Hepatocyte (in vitro differentiated cells): ENCODE results near the gene CACFD1. TPM values are rescaled to one million over a fixed set of nuclear protein-coding genes. Genes with fewer than 3 reads are reported as not detected.
"Not testable (repeated sequence)": the region's sequence is repeated elsewhere in the genome, so short reads cannot be mapped to it uniquely, and the experiment has no call there.

Experiments used
- DNase-seq: peaks from one replicate; pipeline ENCODE4 v3.0.0-alpha.2; 2016; ENCODE audit warnings: low spot score
- H2AFZ ChIP-seq: fragments of 200-600 bp; sonication (generic); 2 replicates; pipeline ENCODE4 v1.6.0; 2016; ENCODE audit warnings: antibody characterized with exemption, mild to moderate bottlenecking
- H3K27ac ChIP-seq: fragments of 200-600 bp; sonication (generic); 2 replicates; pipeline ENCODE4 v1.5.1; 2016; ENCODE audit warnings: mild to moderate bottlenecking
- H3K27me3 ChIP-seq: fragments of 200-600 bp; sonication (generic); 2 replicates; pipeline ENCODE4 v1.6.1; 2016
- H3K36me3 ChIP-seq: fragments of 200-600 bp; sonication (generic); replicated peaks from 2 replicates; pipeline ENCODE4 v1.5.1; 2016; ENCODE audit warnings: low read depth; ENCODE audit not compliant: insufficient read depth
- H3K4me1 ChIP-seq: fragments of 200-600 bp; sonication (generic); 2 replicates; pipeline ENCODE4 v1.5.1; 2016; ENCODE audit warnings: mild to moderate bottlenecking, moderate library complexity; ENCODE audit not compliant: insufficient read depth
- H3K4me2 ChIP-seq: fragments of 200-600 bp; sonication (generic); 2 replicates; pipeline ENCODE4 v1.6.0; 2016
- H3K4me3 ChIP-seq: fragments of 200-600 bp; sonication (generic); 2 replicates; pipeline ENCODE4 v1.5.1; 2016; ENCODE audit warnings: mild to moderate bottlenecking
- H3K79me2 ChIP-seq: fragments of 200-600 bp; sonication (generic); 2 replicates; pipeline ENCODE4 v1.6.0; 2017; ENCODE audit warnings: mild to moderate bottlenecking
- H3K9me2 ChIP-seq: fragments of 200-600 bp; sonication (generic); replicated peaks from 2 replicates; pipeline ENCODE4 v1.6.0; 2017; ENCODE audit warnings: mild to moderate bottlenecking; ENCODE audit not compliant: insufficient read depth
- H3K9me3 ChIP-seq: fragments of 200-600 bp; sonication (generic); 2 replicates; pipeline ENCODE4 v1.5.1; 2016; ENCODE audit warnings: low read depth, mild to moderate bottlenecking
- H4K20me1 ChIP-seq: fragments of 200-600 bp; sonication (generic); 2 replicates; pipeline ENCODE4 v1.6.0; 2016; ENCODE audit warnings: mild to moderate bottlenecking; ENCODE audit not compliant: insufficient read depth, poor library complexity, severe bottlenecking
- EZH2 ChIP-seq: fragments of 200-600 bp; sonication (generic); IDR thresholded peaks from 2 replicates; pipeline ENCODE4 v1.6.1; 2016; ENCODE audit warnings: antibody characterized with exemption, mild to moderate bottlenecking, borderline replicate concordance
- EZH2phosphoT487 ChIP-seq: fragments of 200-600 bp; sonication (generic); IDR thresholded peaks from one replicate; pipeline ENCODE4 v1.6.1; 2018; ENCODE audit warnings: antibody characterized with exemption, mild to moderate bottlenecking, low read depth, moderate library complexity; ENCODE audit not compliant: unreplicated experiment, severe bottlenecking
- WGBS: methylation state at CpG from one replicate; pipeline ENCODE4 v1.1.6; 2016; ENCODE audit warnings: low lambda C conversion rate; ENCODE audit errors: missing lambda C conversion rate; 5-methylcytosine and 5-hydroxymethylcytosine counted together
- polyA plus RNA-seq: library from polyadenylated mRNA; unstranded; fragments of >200 nt; fragmentation: Nextera tagmentation; extraction: Ambion mirVana; gene quantifications from 2 replicates; pipeline ENCODE4 v1.2.1, GENCODE V29; 2016
- total RNA-seq: library from RNA; depleted of rRNA; stranded (reverse); fragments of >200 nt; gene quantifications from 2 replicates; pipeline ENCODE4 v1.2.3, GENCODE V29; 2014
- TF ChIP-seq, protein P1 (sequence below): fragments of 200-600 bp; sonication (generic); IDR thresholded peaks from 2 replicates; pipeline ENCODE4 v1.5.1; 2016; ENCODE audit warnings: antibody characterized with exemption, mild to moderate bottlenecking; ENCODE audit not compliant: poor library complexity

The CACFD1 gene
- total and polyA plus RNA-seq, 2 experiments from 2014 or later, result 31.5 to 49.2 TPM

- Histone ChIP-seq H3K9me3 (no peaks in the 10 kb centered on the region), H3K9me2 (no peaks in the 10 kb centered on the region), H4K20me1 (no peaks in the 10 kb centered on the region), H3K4me2 (no peak overlapping the region), H3K27ac (no peak overlapping the region), H3K79me2 (no peaks in the 10 kb centered on the region), H2AFZ (no peak overlapping the region), H3K4me3 (no peak overlapping the region), H3K27me3 (no peaks in the 10 kb centered on the region), H3K4me1 (no peaks in the 10 kb centered on the region), H3K36me3 (no peaks in the 10 kb centered on the region)
- no peak for DNase-seq
- TF ChIP-seq, protein P1, sequence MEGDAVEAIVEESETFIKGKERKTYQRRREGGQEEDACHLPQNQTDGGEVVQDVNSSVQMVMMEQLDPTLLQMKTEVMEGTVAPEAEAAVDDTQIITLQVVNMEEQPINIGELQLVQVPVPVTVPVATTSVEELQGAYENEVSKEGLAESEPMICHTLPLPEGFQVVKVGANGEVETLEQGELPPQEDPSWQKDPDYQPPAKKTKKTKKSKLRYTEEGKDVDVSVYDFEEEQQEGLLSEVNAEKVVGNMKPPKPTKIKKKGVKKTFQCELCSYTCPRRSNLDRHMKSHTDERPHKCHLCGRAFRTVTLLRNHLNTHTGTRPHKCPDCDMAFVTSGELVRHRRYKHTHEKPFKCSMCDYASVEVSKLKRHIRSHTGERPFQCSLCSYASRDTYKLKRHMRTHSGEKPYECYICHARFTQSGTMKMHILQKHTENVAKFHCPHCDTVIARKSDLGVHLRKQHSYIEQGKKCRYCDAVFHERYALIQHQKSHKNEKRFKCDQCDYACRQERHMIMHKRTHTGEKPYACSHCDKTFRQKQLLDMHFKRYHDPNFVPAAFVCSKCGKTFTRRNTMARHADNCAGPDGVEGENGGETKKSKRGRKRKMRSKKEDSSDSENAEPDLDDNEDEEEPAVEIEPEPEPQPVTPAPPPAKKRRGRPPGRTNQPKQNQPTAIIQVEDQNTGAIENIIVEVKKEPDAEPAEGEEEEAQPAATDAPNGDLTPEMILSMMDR, result no peak
- no peak for TF ChIP-seq EZH2
- no peak for TF ChIP-seq EZH2phosphoT487
- 87% methylated on average over 13 of the region's 13 CpGs for WGBS
Observed at GRCh38 chr9:133448487-133448972, 11.2 kb upstream of the CACFD1 start.

DNA sequence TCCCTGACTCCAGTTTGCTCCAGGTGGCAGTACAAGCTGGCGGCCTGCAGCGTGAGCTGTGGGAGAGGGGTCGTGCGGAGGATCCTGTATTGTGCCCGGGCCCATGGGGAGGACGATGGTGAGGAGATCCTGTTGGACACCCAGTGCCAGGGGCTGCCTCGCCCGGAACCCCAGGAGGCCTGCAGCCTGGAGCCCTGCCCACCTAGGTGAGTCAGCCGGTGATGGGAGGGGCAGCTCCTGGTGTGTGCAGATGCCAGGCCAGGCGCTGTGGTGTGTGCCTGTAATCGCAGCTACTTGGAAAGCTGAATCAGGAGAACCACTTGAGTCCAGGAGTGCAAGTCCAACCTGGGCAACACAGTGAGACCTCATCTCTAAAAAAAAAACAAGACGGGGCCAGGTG is 10.0 kb upstream of the CACFD1 start:
- no peak overlapping the region for H3K4me2 ChIP-seq
- no peaks in the 10 kb centered on the region for H3K27me3 ChIP-seq
- TF ChIP-seq, protein P1, result no peak
- H3K79me2 ChIP-seq, result no peaks in the 10 kb centered on the region
- 96% methylated on average over 12 of the region's 12 CpGs for WGBS
- H3K4me1 ChIP-seq, result no peaks in the 10 kb centered on the region
- H3K9me2 ChIP-seq, result no peaks in the 10 kb centered on the region
- no peak overlapping the region for H3K4me3 ChIP-seq
- H4K20me1 ChIP-seq, result no peaks in the 10 kb centered on the region
- no peaks in the 10 kb centered on the region for H3K9me3 ChIP-seq
- DNase-seq, result peak; percentile 44
- no peak overlapping the region for H3K27ac ChIP-seq
- no peaks in the 10 kb centered on the region for H3K36me3 ChIP-seq
- H2AFZ ChIP-seq, result no peak overlapping the region

DNA sequence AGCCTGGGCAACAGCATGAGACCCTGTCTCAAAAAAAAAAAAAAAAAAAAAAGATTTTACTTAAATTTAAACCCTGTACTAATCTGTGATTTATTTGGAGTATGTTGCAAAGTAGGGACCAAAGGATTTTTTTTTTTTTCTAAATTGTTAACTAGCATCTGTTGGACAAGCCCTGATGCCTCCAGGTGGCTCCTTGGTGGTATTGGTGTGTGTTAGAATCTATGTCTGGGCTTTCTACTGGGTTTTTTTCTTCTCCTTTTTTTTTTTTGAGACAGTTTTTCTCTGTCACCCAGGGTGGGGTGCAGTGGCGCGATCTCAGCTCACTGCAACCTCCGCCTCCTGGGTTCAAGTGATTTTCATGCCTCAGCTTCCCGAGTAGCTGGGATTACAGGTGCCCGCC is 7.9 kb upstream of the CACFD1 start:
- H3K27me3 ChIP-seq, H3K79me2 ChIP-seq, H3K4me1 ChIP-seq, H2AFZ ChIP-seq, H3K27ac ChIP-seq, H3K9me2 ChIP-seq, H3K4me3 ChIP-seq, H3K9me3 ChIP-seq, H4K20me1 ChIP-seq, H3K36me3 ChIP-seq, DNase-seq, H3K4me2 ChIP-seq: not testable (repeated sequence)
- 93% methylated on average over 5 of the region's 5 CpGs for whole genome bisulfite sequencing

DNA sequence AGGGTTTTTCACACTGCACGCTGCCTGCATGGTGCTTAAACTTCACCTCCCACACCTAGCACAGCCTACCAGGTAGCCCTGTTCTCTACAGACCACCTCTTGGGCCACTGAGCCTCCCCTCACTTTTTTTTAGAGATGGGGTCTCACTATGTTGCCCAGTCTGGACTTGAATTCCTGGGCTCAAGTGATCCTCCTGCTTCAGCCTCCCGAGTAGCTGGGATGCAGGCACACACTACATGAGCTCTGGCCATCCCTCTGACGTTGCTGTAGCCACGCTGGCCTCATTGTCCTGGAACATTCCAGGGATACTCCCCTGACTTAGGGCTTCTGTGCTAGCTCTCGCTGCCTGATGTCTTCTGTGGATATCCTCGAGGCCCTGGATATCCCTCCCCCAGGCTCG is 7.2 kb upstream of the CACFD1 start:
- Histone ChIP-seq H3K27ac (no peak overlapping the region), H3K9me3 (no peaks in the 10 kb centered on the region), H3K4me3 (no peak overlapping the region), H3K36me3 (no peaks in the 10 kb centered on the region), H4K20me1 (no peaks in the 10 kb centered on the region), H3K9me2 (no peaks in the 10 kb centered on the region), H3K4me2 (no peak overlapping the region), H3K27me3 (no peaks in the 10 kb centered on the region), H2AFZ (no peak overlapping the region), H3K79me2 (no peaks in the 10 kb centered on the region), H3K4me1 (no peaks in the 10 kb centered on the region)
- TF ChIP-seq EZH2 (no peak), EZH2phosphoT487 (no peak)
- TF ChIP-seq, protein P1, result no peak
- WGBS, result 87% methylated on average over 7 of the region's 7 CpGs
- no peak for DNase-seq
